Endothelial cell (in vitro differentiated cells): ENCODE results near the gene ATF7. TPM values are rescaled to one million over a fixed set of nuclear protein-coding genes. Genes with fewer than 3 reads are reported as not detected.
A peak's percentile ranks its signal among the peaks of the same experiment; 100 is the strongest.

Source experiments
- DNase-seq: peaks from one replicate; pipeline ENCODE4 v3.0.0; 2021; ENCODE audit warnings: low spot score
- H3K27ac Mint-ChIP-seq: one replicate; pipeline ENCODE4 v1.8.0; 2021; ENCODE audit warnings: mixed read lengths, inconsistent platforms; ENCODE audit not compliant: unreplicated experiment
- H3K27me3 Mint-ChIP-seq: one replicate; pipeline ENCODE4 v1.8.0; 2021; ENCODE audit warnings: mild to moderate bottlenecking, moderate library complexity, mixed read lengths, inconsistent platforms; ENCODE audit not compliant: unreplicated experiment
- H3K36me3 Mint-ChIP-seq: one replicate; pipeline ENCODE4 v1.8.0; 2021; ENCODE audit warnings: mild to moderate bottlenecking, low read depth, mixed read lengths, inconsistent platforms; ENCODE audit not compliant: unreplicated experiment
- H3K4me1 Mint-ChIP-seq: one replicate; pipeline ENCODE4 v1.8.0; 2021; ENCODE audit warnings: mild to moderate bottlenecking, mixed read lengths, inconsistent platforms; ENCODE audit not compliant: unreplicated experiment
- H3K4me3 Mint-ChIP-seq: one replicate; pipeline ENCODE4 v1.8.0; 2021; ENCODE audit warnings: mild to moderate bottlenecking, mixed read lengths, inconsistent platforms; ENCODE audit not compliant: unreplicated experiment
- H3K9me3 Mint-ChIP-seq: one replicate; pipeline ENCODE4 v1.8.0; 2021; ENCODE audit warnings: mixed read lengths, inconsistent platforms; ENCODE audit not compliant: unreplicated experiment
- total RNA-seq: library from RNA; stranded (reverse); fragmentation: NEBNext Ultra II Directional; extraction: Animal tissue kit (Norgen Biotek cat#: 25700); gene quantifications from one replicate; pipeline ENCODE4 v1.2.1, GENCODE V29; 2021; ENCODE audit not compliant: unreplicated experiment
- TF ChIP-seq, protein P1 (sequence below): fragments of 200-600 bp; sonication (generic); IDR thresholded peaks from one replicate; pipeline ENCODE4 v1.5.0; 2021; ENCODE audit warnings: antibody characterized with exemption; ENCODE audit not compliant: unreplicated experiment

The ATF7 gene
- total RNA-seq, 1 donor from 2014 or later, result 63.3 TPM

DNA sequence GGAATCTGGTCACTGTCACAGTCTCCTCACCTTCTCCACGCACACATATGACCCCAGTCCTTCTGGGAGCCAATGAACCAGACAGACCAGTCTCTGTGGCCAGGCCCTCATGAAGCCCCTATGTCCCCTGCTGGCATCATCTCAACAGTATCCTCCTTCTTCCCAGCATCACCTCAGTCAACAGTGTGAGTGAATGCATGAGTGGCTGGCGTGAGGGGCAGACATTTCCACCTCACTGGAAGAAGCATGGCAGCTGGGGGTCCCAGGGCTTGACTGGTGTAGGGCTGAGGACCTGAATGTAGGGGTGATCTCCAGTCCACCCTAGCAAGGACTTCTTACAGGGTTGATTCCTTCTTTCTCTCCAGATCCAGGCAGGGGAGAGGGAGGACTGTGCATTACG, 128.7 kb downstream of the ATF7 start:
- H3K27me3 Mint-ChIP-seq, result peaks cover 24% of the 10 kb centered on the region
- DNase-seq, result no peak
- H3K4me1 Mint-ChIP-seq, result peaks cover 47% of the 10 kb centered on the region
- no peaks in the 10 kb centered on the region for H3K9me3 Mint-ChIP-seq
- TF ChIP-seq, protein P1, sequence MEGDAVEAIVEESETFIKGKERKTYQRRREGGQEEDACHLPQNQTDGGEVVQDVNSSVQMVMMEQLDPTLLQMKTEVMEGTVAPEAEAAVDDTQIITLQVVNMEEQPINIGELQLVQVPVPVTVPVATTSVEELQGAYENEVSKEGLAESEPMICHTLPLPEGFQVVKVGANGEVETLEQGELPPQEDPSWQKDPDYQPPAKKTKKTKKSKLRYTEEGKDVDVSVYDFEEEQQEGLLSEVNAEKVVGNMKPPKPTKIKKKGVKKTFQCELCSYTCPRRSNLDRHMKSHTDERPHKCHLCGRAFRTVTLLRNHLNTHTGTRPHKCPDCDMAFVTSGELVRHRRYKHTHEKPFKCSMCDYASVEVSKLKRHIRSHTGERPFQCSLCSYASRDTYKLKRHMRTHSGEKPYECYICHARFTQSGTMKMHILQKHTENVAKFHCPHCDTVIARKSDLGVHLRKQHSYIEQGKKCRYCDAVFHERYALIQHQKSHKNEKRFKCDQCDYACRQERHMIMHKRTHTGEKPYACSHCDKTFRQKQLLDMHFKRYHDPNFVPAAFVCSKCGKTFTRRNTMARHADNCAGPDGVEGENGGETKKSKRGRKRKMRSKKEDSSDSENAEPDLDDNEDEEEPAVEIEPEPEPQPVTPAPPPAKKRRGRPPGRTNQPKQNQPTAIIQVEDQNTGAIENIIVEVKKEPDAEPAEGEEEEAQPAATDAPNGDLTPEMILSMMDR, result no peak
- no peak overlapping the region for H3K4me3 Mint-ChIP-seq
- peaks cover 6% of the 10 kb centered on the region for H3K36me3 Mint-ChIP-seq
- no peak overlapping the region for H3K27ac Mint-ChIP-seq

DNA sequence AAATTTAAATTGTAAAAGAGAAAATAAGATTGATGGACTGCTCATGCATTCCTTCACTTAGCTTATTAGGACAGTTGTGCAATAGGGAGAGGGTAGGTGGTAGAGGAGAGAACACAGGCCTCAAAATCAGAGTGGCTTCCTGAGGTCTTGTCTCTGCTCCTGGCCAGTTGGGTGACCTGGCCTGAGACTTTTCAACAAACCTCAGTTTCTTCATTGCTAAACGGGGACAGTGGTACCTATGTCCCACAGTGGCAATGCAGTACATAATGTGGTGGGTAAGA, 129.5 kb downstream of the ATF7 start:
- no peak for DNase-seq
- Mint-ChIP-seq H3K27me3 (peaks cover 24% of the 10 kb centered on the region), H3K4me1 (peaks cover 47% of the 10 kb centered on the region), H3K4me3 (peak overlapping the region; percentile 42), H3K36me3 (peaks cover 6% of the 10 kb centered on the region), H3K9me3 (no peaks in the 10 kb centered on the region), H3K27ac (no peak overlapping the region)
- TF ChIP-seq, protein P1, result no peak

DNA sequence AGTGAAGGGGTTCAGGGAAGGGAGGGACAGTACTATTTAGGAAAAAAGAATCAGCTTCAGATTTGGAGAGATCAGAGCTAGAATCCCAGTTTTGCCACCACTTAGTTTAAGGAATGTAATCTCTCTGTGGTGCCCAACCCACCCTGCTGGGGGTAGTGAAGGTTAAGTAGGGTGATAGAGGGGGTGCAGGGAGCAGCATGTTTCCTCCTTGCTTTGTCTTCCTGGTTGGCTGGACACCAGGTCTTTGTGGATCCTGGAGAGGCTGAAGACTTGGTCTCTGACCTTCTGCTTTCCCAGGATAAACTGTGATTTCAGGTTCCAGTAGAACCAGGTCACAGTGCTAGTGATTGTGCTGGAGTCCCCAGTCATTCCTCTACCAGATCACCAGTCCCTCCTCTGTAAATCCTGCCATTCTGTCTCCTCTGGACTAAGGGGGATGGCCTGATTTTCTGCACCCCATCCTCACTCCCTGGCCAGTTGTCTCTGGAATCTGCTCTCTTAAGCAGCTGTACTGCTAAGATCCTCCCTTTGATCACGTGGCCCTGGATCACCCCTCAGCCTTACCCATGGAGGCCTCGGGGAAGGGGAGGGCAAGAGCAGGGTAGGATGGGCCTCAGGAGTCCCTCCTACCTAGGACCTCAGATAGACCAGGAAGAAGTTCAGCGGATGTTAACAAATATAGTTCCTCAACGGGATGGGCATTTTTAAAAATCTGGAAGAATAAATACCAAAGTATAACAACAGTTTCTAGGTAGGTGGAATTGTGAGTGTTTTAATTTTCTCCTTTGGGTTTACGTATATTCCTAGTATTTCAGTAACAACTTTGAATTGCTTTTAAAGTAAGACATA, 130.1 kb downstream of the ATF7 start:
- no peaks in the 10 kb centered on the region for H3K9me3 Mint-ChIP-seq
- peak overlapping the region; percentile 42 for H3K4me3 Mint-ChIP-seq
- no peak for DNase-seq
- peaks cover 24% of the 10 kb centered on the region for H3K27me3 Mint-ChIP-seq
- peaks cover 45% of the 10 kb centered on the region for H3K4me1 Mint-ChIP-seq
- TF ChIP-seq, protein P1, result no peak
- H3K27ac Mint-ChIP-seq, result peak overlapping the region; percentile 77
- H3K36me3 Mint-ChIP-seq, result peaks cover 6% of the 10 kb centered on the region

DNA sequence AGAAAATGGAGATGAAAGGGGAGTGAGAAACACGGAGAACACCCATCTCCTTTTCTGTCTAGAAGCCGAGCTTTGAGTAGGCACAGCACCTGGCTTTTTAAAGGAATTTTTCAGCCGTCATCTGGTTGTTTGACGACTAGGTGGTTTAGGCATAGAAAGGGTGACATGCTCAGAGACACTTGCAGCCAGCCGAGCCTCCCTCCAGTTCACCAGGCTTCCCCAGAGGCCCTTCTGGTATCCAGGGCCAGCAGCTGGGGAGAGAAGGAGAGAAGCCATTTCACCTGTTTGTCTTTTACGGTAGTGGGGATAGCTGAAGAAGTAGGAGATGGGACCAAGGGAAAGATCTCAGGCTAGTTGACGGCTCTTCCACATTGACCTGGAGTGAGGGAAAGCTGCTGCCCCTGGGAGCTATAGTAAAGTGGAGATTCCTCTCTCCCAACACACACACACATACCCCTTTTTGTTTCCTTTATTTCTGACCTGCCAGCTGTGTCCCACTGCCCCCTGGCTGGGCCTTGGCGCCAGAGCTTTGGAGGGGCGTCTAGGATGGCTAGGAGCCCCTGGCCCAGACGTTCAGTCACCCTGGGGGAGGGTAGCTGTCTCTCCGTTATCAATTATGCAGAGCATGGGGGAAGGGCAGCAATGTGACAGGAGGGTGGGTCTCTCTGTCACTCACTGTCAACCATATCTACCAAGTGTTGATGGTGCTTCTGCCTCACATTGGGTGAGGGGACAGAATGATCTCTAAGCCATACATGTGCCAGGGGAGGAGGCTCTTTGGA, 132.4 kb downstream of the ATF7 start:
- peak overlapping the region; percentile 95 for H3K27ac Mint-ChIP-seq
- H3K36me3 Mint-ChIP-seq, result no peaks in the 10 kb centered on the region
- TF ChIP-seq, protein P1, result no peak
- H3K27me3 Mint-ChIP-seq, result peaks cover 18% of the 10 kb centered on the region
- H3K9me3 Mint-ChIP-seq, result no peaks in the 10 kb centered on the region
- peak overlapping the region; percentile 94 for H3K4me3 Mint-ChIP-seq
- H3K4me1 Mint-ChIP-seq, result peaks cover 33% of the 10 kb centered on the region
- DNase-seq, result no peak
